Activated CD8-positive, alpha-beta memory T cell treated with anti-CD3 and anti-CD28 coated beads, Interleukin-2, amount 50 U/mL, for 4 hours (primary cell): ENCODE data around the gene AMBP.

ENCODE experiments used
- DNase-seq: peaks from one replicate; pipeline ENCODE4 v3.0.0-alpha.2; 2020

Gene AMBP

GRCh38 chr9:114029311-114030170 is 48.6 kb downstream of the AMBP start:
- DNase-seq, result no peak

GRCh38 chr9:114028646-114029045 is 49.5 kb downstream of the AMBP start:
- no peak for DNase-seq

GRCh38 chr9:114027863-114028465 is 50.1 kb downstream of the AMBP start:
- no peak for DNase-seq

- no peak for DNase-seq
These were observed 50.8 kb downstream of the AMBP start for GRCh38 chr9:114027159-114027862.

GRCh38 chr9:114026335-114026734 is 51.8 kb downstream of the AMBP start:
- DNase-seq, result no peak

GRCh38 chr9:114025760-114026159 is 52.3 kb downstream of the AMBP start:
- no peak for DNase-seq

- DNase-seq, result no peak
These were observed 52.8 kb downstream of the AMBP start for GRCh38 chr9:114025196-114025753.

GRCh38 chr9:114023961-114024360 is 54.1 kb downstream of the AMBP start:
- no peak for DNase-seq

GRCh38 chr9:114021578-114021977 is 56.5 kb downstream of the AMBP start:
- DNase-seq, result no peak

- DNase-seq, result no peak
These were observed 60.1 kb downstream of the AMBP start for GRCh38 chr9:114017741-114018715.

GRCh38 chr9:114016629-114017423 is 61.3 kb downstream of the AMBP start:
- DNase-seq, result no peak

- DNase-seq, result no peak
These were observed 62.0 kb downstream of the AMBP start for GRCh38 chr9:114016101-114016500.

- DNase-seq, result no peak
These were observed 62.5 kb downstream of the AMBP start for GRCh38 chr9:114015607-114016006.

- no peak for DNase-seq
These were observed 64.1 kb downstream of the AMBP start for GRCh38 chr9:114014044-114014443.

- DNase-seq, result no peak
These were observed 66.0 kb downstream of the AMBP start for GRCh38 chr9:114012126-114012525.

- DNase-seq, result no peak
These were observed 66.8 kb downstream of the AMBP start for GRCh38 chr9:114011313-114011712.
